OCI-LY7 (cell line): ENCODE measurements around the gene CRYM.

Experiments used
- EZH2phosphoT487 ChIP-seq: fragments of 200-600 bp; sonication (generic); IDR thresholded peaks from 2 replicates; pipeline ENCODE4 v1.6.1; 2018; ENCODE audit warnings: low read depth, borderline replicate concordance, mild to moderate bottlenecking, mixed run types, antibody characterized with exemption, low read length, moderate library complexity, mixed read lengths
- TF ChIP-seq, protein P1 (sequence below): fragments of 200-600 bp; sonication (generic); conservative IDR thresholded peaks from 2 replicates; pipeline ENCODE4 v1.5.1; 2014; ENCODE audit warnings: mild to moderate bottlenecking, antibody characterized with exemption, low read length, moderate library complexity, mixed read lengths

DNA sequence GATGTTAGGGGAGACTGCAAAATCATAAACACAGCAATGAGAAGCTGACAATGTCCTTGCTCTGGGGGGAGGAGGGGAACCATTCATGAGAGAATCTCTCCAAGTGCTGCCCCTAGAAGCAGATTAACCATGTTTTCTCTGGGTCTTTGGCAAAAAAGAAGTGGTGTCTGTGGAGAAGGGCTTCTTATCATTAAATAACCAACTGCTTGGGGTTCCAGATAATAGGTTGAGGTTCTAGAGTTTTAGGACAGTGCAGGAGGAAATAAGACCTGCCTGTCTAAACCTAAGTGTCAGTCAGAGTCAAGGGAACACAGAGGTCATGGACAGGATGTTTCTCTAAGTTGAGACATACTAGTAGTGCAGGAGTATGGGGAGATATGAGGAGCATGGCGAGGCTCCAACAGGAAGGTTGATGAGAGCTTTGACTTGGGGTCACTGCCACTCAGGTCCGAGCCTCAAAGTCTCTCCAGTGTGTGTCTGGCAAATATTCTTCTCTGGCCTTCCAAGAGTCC lies 49.7 kb downstream of the CRYM start:
- TF ChIP-seq EZH2phosphoT487, result no peak
- TF ChIP-seq, protein P1, sequence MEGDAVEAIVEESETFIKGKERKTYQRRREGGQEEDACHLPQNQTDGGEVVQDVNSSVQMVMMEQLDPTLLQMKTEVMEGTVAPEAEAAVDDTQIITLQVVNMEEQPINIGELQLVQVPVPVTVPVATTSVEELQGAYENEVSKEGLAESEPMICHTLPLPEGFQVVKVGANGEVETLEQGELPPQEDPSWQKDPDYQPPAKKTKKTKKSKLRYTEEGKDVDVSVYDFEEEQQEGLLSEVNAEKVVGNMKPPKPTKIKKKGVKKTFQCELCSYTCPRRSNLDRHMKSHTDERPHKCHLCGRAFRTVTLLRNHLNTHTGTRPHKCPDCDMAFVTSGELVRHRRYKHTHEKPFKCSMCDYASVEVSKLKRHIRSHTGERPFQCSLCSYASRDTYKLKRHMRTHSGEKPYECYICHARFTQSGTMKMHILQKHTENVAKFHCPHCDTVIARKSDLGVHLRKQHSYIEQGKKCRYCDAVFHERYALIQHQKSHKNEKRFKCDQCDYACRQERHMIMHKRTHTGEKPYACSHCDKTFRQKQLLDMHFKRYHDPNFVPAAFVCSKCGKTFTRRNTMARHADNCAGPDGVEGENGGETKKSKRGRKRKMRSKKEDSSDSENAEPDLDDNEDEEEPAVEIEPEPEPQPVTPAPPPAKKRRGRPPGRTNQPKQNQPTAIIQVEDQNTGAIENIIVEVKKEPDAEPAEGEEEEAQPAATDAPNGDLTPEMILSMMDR, result no peak
